Measurements from ENCODE around the gene TPRG1L.

- TF ChIP-seq REST (IDR thresholded peaks at IDR 0.05; ENCODE audit: insufficient read depth in 1 of 2, low read depth in 2 of 2, low read length in 2 of 2) (no peak), SIN3A (IDR thresholded peaks at IDR 0.05; ENCODE audit: borderline replicate concordance, insufficient read depth, low read length) (no peak), POLR2AphosphoS5 (IDR thresholded peaks at IDR 0.05; ENCODE audit: low read depth, low read length) (no peak), TAF1 (IDR thresholded peaks at IDR 0.05; ENCODE audit: borderline replicate concordance, insufficient read depth, low read length) (no peak), FOXP2 (optimal IDR thresholded peaks at IDR 0.05; ENCODE audit: borderline replicate concordance, extremely low read depth, extremely low read length, insufficient read depth) (no peak)
Observed at GRCh38 chr1:3669421-3669821, 44.6 kb downstream of the TPRG1L start.

All from PFSK-1 (cell line).